Karpas-422 (cell line): Measurements from ENCODE around the gene SMAD1. TPM values are rescaled to one million over a fixed set of nuclear protein-coding genes. Genes with fewer than 3 reads are reported as not detected.

ENCODE experiments used
- DNase-seq: peaks from one replicate; pipeline ENCODE4 v3.0.0-alpha.2; 2015
- H2AFZ ChIP-seq: fragments of 200-600 bp; sonication (generic); 2 replicates; pipeline ENCODE4 v1.6.1; 2014; ENCODE audit warnings: antibody characterized with exemption, low read length, mixed read lengths
- H3K27ac ChIP-seq: fragments of 200-600 bp; sonication (generic); 2 replicates; pipeline ENCODE4 v1.5.1; 2014; ENCODE audit warnings: mild to moderate bottlenecking, low read length, moderate library complexity
- H3K27me3 ChIP-seq: fragments of 200-600 bp; sonication (generic); 2 replicates; pipeline ENCODE4 v1.6.1; 2014; ENCODE audit warnings: low read length, mixed read lengths
- H3K36me3 ChIP-seq: fragments of 200-600 bp; sonication (generic); 2 replicates; pipeline ENCODE4 v1.6.1; 2014; ENCODE audit warnings: low read length, mixed read lengths; ENCODE audit not compliant: insufficient read depth
- H3K4me1 ChIP-seq: fragments of 200-600 bp; sonication (generic); 2 replicates; pipeline ENCODE4 v1.6.1; 2014; ENCODE audit warnings: mild to moderate bottlenecking, low read length, mixed read lengths
- H3K4me2 ChIP-seq: fragments of 200-600 bp; sonication (generic); 2 replicates; pipeline ENCODE4 v1.6.1; 2014; ENCODE audit warnings: low read length, low read depth, mild to moderate bottlenecking; ENCODE audit not compliant: poor library complexity, severe bottlenecking
- H3K4me3 ChIP-seq: fragments of 200-600 bp; sonication (generic); 2 replicates; pipeline ENCODE4 v1.5.1; 2014; ENCODE audit warnings: mild to moderate bottlenecking, antibody characterized with exemption, low read length, mixed read lengths
- H3K79me2 ChIP-seq: fragments of 200-600 bp; sonication (generic); 2 replicates; pipeline ENCODE4 v1.6.1; 2014; ENCODE audit warnings: mild to moderate bottlenecking, low read length, mixed read lengths
- H3K9ac ChIP-seq: fragments of 200-600 bp; sonication (generic); 2 replicates; pipeline ENCODE4 v1.6.0; 2014; ENCODE audit warnings: low read length
- H3K9me2 ChIP-seq: fragments of 200-600 bp; sonication (generic), shearing (Covaris generic); replicated peaks from 2 replicates; pipeline ENCODE4 v1.6.0; 2014; ENCODE audit warnings: mild to moderate bottlenecking, low read length, moderate library complexity; ENCODE audit not compliant: insufficient read depth
- H3K9me3 ChIP-seq: fragments of 300-700, 200-600 bp; sonication (generic); 2 replicates; pipeline ENCODE4 v1.6.1; 2014; ENCODE audit warnings: low read length, mixed read lengths
- H4K20me1 ChIP-seq: fragments of 200-600 bp; sonication (generic); 2 replicates; pipeline ENCODE4 v1.6.1; 2014; ENCODE audit warnings: mild to moderate bottlenecking, antibody characterized with exemption, low read length, low read depth; ENCODE audit not compliant: insufficient read depth
- total RNA-seq: library from RNA; depleted of rRNA; stranded (reverse); fragments of >200 nt; shearing (Covaris generic); gene quantifications from 2 replicates; pipeline ENCODE4 v1.2.3, GENCODE V29; 2014; ENCODE audit warnings: low replicate concordance

SMAD1 gene
- total RNA-seq, 1 experiment from 2014 or later = not detected

- Histone ChIP-seq H3K4me2 (no peak overlapping the region), H3K4me3 (no peak overlapping the region), H3K27ac (no peak overlapping the region), H3K27me3 (no peaks in the 10 kb centered on the region), H3K79me2 (no peaks in the 10 kb centered on the region), H2AFZ (no peak overlapping the region), H4K20me1 (no peaks in the 10 kb centered on the region), H3K9me2 (no peaks in the 10 kb centered on the region), H3K4me1 (no peaks in the 10 kb centered on the region), H3K9ac (no peak overlapping the region), H3K36me3 (no peaks in the 10 kb centered on the region), H3K9me3 (no peaks in the 10 kb centered on the region)
- no peak for DNase-seq
Measured at GRCh38 chr4:145545031-145545430, 63.4 kb downstream of the SMAD1 start.

- H3K27me3 ChIP-seq = no peaks in the 10 kb centered on the region
- H3K9ac ChIP-seq = no peak overlapping the region
Measured at GRCh38 chr4:145545538-145546174, 64.0 kb downstream of the SMAD1 start.

GRCh38 chr4:145546175-145546915 is 64.7 kb downstream of the SMAD1 start:
- H3K36me3 ChIP-seq = no peaks in the 10 kb centered on the region
- DNase-seq = no peak
- H3K9me2 ChIP-seq = no peaks in the 10 kb centered on the region
- no peaks in the 10 kb centered on the region for H4K20me1 ChIP-seq
- H3K27me3 ChIP-seq = no peaks in the 10 kb centered on the region
- H3K79me2 ChIP-seq = no peaks in the 10 kb centered on the region
- H3K4me1 ChIP-seq = no peaks in the 10 kb centered on the region
- no peak overlapping the region for H2AFZ ChIP-seq
- H3K4me2 ChIP-seq = no peak overlapping the region
- no peak overlapping the region for H3K27ac ChIP-seq
- no peak overlapping the region for H3K4me3 ChIP-seq
- H3K9ac ChIP-seq = no peak overlapping the region
- H3K9me3 ChIP-seq = no peaks in the 10 kb centered on the region

More at GRCh38 chr4:145545538-145546174, 64.0 kb downstream of the SMAD1 start:
- no peaks in the 10 kb centered on the region for H3K4me1 ChIP-seq
- H3K9me3 ChIP-seq = no peaks in the 10 kb centered on the region
- no peak overlapping the region for H3K27ac ChIP-seq
- H3K79me2 ChIP-seq = no peaks in the 10 kb centered on the region
- H3K4me2 ChIP-seq = no peak overlapping the region
- no peak for DNase-seq
- no peaks in the 10 kb centered on the region for H3K9me2 ChIP-seq
- no peaks in the 10 kb centered on the region for H3K36me3 ChIP-seq
- H3K4me3 ChIP-seq = no peak overlapping the region
- no peak overlapping the region for H2AFZ ChIP-seq
- no peaks in the 10 kb centered on the region for H4K20me1 ChIP-seq

GRCh38 chr4:145551660-145552059 is 70.0 kb downstream of the SMAD1 start:
- no peaks in the 10 kb centered on the region for H3K4me1 ChIP-seq
- H2AFZ ChIP-seq = no peak overlapping the region
- no peak overlapping the region for H3K4me3 ChIP-seq
- H3K27ac ChIP-seq = no peak overlapping the region
- H3K9ac ChIP-seq = no peak overlapping the region
- no peaks in the 10 kb centered on the region for H3K79me2 ChIP-seq
- H3K27me3 ChIP-seq = no peaks in the 10 kb centered on the region
- H3K9me3 ChIP-seq = no peaks in the 10 kb centered on the region
- H3K4me2 ChIP-seq = no peak overlapping the region
- H3K36me3 ChIP-seq = no peaks in the 10 kb centered on the region
- DNase-seq = no peak
- no peaks in the 10 kb centered on the region for H3K9me2 ChIP-seq
- no peaks in the 10 kb centered on the region for H4K20me1 ChIP-seq

- Histone ChIP-seq H3K9ac (no peak overlapping the region), H3K4me3 (no peak overlapping the region), H3K4me2 (no peak overlapping the region), H2AFZ (no peak overlapping the region), H3K27me3 (no peaks in the 10 kb centered on the region), H3K9me3 (no peaks in the 10 kb centered on the region), H4K20me1 (no peaks in the 10 kb centered on the region), H3K36me3 (no peaks in the 10 kb centered on the region), H3K9me2 (no peaks in the 10 kb centered on the region), H3K79me2 (no peaks in the 10 kb centered on the region), H3K4me1 (no peaks in the 10 kb centered on the region), H3K27ac (no peak overlapping the region)
- no peak for DNase-seq
Measured at GRCh38 chr4:145552181-145552822, 70.6 kb downstream of the SMAD1 start.

GRCh38 chr4:145553375-145553774 is 71.7 kb downstream of the SMAD1 start:
- DNase-seq = no peak
- no peaks in the 10 kb centered on the region for H3K27me3 ChIP-seq
- no peak overlapping the region for H3K27ac ChIP-seq
- H3K9ac ChIP-seq = no peak overlapping the region
- H3K36me3 ChIP-seq = no peaks in the 10 kb centered on the region
- no peak overlapping the region for H3K4me3 ChIP-seq
- H3K9me3 ChIP-seq = no peaks in the 10 kb centered on the region
- H3K79me2 ChIP-seq = no peaks in the 10 kb centered on the region
- no peaks in the 10 kb centered on the region for H3K9me2 ChIP-seq
- no peaks in the 10 kb centered on the region for H4K20me1 ChIP-seq
- no peak overlapping the region for H2AFZ ChIP-seq
- H3K4me2 ChIP-seq = no peak overlapping the region
- no peaks in the 10 kb centered on the region for H3K4me1 ChIP-seq

DNA sequence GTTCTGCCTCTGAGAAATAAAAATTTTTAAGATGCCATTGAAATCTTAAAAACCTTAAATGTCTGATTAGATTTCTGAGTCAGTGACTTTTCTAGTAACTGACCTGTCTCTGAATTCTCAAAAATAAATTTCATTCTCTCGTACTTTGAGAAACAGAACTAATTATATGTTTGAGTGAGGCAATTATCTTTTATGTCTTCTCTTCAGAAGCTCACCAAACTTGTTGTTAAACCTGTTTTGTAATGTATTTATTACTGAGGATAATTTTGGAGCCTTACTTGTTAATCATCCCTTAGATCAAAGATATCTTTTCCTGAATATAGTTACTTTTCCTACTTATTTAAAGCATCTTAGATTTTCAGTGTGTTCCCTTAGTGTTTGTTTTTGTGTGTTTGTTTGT is 73.0 kb downstream of the SMAD1 start:
- H2AFZ ChIP-seq = no peak overlapping the region
- no peaks in the 10 kb centered on the region for H3K4me1 ChIP-seq
- H3K9me2 ChIP-seq = no peaks in the 10 kb centered on the region
- H3K27ac ChIP-seq = no peak overlapping the region
- H3K9ac ChIP-seq = no peak overlapping the region
- H3K79me2 ChIP-seq = no peaks in the 10 kb centered on the region
- DNase-seq = no peak
- no peaks in the 10 kb centered on the region for H3K27me3 ChIP-seq
- H3K4me3 ChIP-seq = no peak overlapping the region
- H3K36me3 ChIP-seq = no peaks in the 10 kb centered on the region
- H3K4me2 ChIP-seq = no peak overlapping the region
- H4K20me1 ChIP-seq = no peaks in the 10 kb centered on the region
- no peaks in the 10 kb centered on the region for H3K9me3 ChIP-seq

- Histone ChIP-seq H3K9me2 (no peaks in the 10 kb centered on the region), H3K4me3 (no peak overlapping the region), H3K79me2 (no peaks in the 10 kb centered on the region), H3K27me3 (no peaks in the 10 kb centered on the region), H3K9me3 (no peaks in the 10 kb centered on the region), H3K4me1 (no peaks in the 10 kb centered on the region), H2AFZ (no peak overlapping the region), H3K27ac (no peak overlapping the region), H4K20me1 (no peaks in the 10 kb centered on the region), H3K9ac (no peak overlapping the region), H3K36me3 (no peaks in the 10 kb centered on the region), H3K4me2 (no peak overlapping the region)
- peak; percentile 91 for DNase-seq
Measured at GRCh38 chr4:145557720-145558119, 76.1 kb downstream of the SMAD1 start.
